ENCODE results near the gene RAPGEF2.

- TF ChIP-seq CTCF (conservative IDR thresholded peaks at IDR 0.05) (no peak), ZFX (IDR thresholded peaks at IDR 0.05) (no peak)
Measured at GRCh38 chr4:159352609-159353008, 249.7 kb downstream of the RAPGEF2 start.
